Neuronal stem cell (in vitro differentiated cells): ENCODE data around the gene COL6A5.
"Not testable (repeated sequence)": the region's sequence is repeated elsewhere in the genome, so short reads cannot be mapped to it uniquely, and the experiment has no call there.

Experiments
- DNase-seq: peaks from one replicate; pipeline ENCODE4 v3.0.0-alpha.2; 2013; ENCODE audit warnings: low spot score
- H2AFZ ChIP-seq: one replicate; pipeline ENCODE4 v1.6.1; 2013; ENCODE audit warnings: mild to moderate bottlenecking, low read length, inconsistent platforms
- H2AK5ac ChIP-seq: 2 replicates; pipeline ENCODE4 v1.6.1; 2013; ENCODE audit warnings: low read depth, mild to moderate bottlenecking, inconsistent platforms, low read length, moderate library complexity, mixed read lengths
- H2BK120ac ChIP-seq: 2 replicates; pipeline ENCODE4 v1.6.1; 2013; ENCODE audit warnings: low read depth, mild to moderate bottlenecking, inconsistent platforms, low read length, moderate library complexity, mixed read lengths
- H2BK12ac ChIP-seq: one replicate; pipeline ENCODE4 v1.6.1; 2013; ENCODE audit warnings: low read length, inconsistent platforms
- H2BK15ac ChIP-seq: 2 replicates; pipeline ENCODE4 v1.6.1; 2013; ENCODE audit warnings: mild to moderate bottlenecking, low read length, inconsistent platforms, mixed read lengths
- H2BK5ac ChIP-seq: one replicate; pipeline ENCODE4 v1.6.1; 2013; ENCODE audit warnings: inconsistent platforms, mild to moderate bottlenecking, low read length, moderate library complexity
- H3K14ac ChIP-seq: one replicate; pipeline ENCODE4 v1.6.1; 2013; ENCODE audit warnings: low read length, inconsistent platforms
- H3K18ac ChIP-seq: 2 replicates; pipeline ENCODE4 v1.6.1; 2013; ENCODE audit warnings: low read length, inconsistent platforms
- H3K23ac ChIP-seq: 2 replicates; pipeline ENCODE4 v1.6.1; 2013; ENCODE audit warnings: low read depth, mild to moderate bottlenecking, mixed read lengths, low read length, inconsistent platforms; ENCODE audit not compliant: poor library complexity
- H3K27ac ChIP-seq: replicated peaks from 3 replicates; pipeline ENCODE4 v1.5.1; 2013; ENCODE audit warnings: low read length, inconsistent platforms
- H3K27me3 ChIP-seq, 3 experiments: 2 replicates each; pipeline ENCODE4 v1.6.1; 2013; ENCODE audit warnings: low read length in 3 of 3, mild to moderate bottlenecking in 2 of 3, inconsistent platforms in 1 of 3, low read depth in 1 of 3, mixed read lengths in 1 of 3, moderate library complexity in 1 of 3; ENCODE audit not compliant: control insufficient read depth in 3 of 3, insufficient read depth in 3 of 3
- H3K36me3 ChIP-seq, 2 donors: replicated peaks in 1 of 2; 2 replicates each; pipeline ENCODE4 v1.6.1; 2013; ENCODE audit warnings: low read length in 2 of 2; ENCODE audit not compliant: control insufficient read depth in 2 of 2, insufficient read depth in 2 of 2
- H3K4ac ChIP-seq: 2 replicates; pipeline ENCODE4 v1.6.1; 2013; ENCODE audit warnings: inconsistent platforms, mild to moderate bottlenecking, low read length, moderate library complexity
- H3K4me1 ChIP-seq, 2 donors: 1 replicate in 1 of 2; 2 replicates in 1 of 2; pipeline ENCODE4 v1.6.1; 2013; ENCODE audit warnings: low read length in 2 of 2, low read depth in 1 of 2; ENCODE audit not compliant: control insufficient read depth in 2 of 2, insufficient read depth in 1 of 2
- H3K4me2 ChIP-seq: one replicate; pipeline ENCODE4 v1.6.1; 2013; ENCODE audit warnings: mild to moderate bottlenecking, low read length, inconsistent platforms; ENCODE audit not compliant: insufficient read depth, poor library complexity, severe bottlenecking
- H3K4me3 ChIP-seq, 2 donors: 2 replicates each; pipeline ENCODE4 v1.5.1; 2013; ENCODE audit warnings: low read length in 2 of 2, mild to moderate bottlenecking in 2 of 2, inconsistent platforms in 1 of 2, moderate library complexity in 1 of 2
- H3K79me1 ChIP-seq: one replicate; pipeline ENCODE4 v1.6.1; 2013; ENCODE audit warnings: low read depth, mild to moderate bottlenecking, inconsistent platforms, low read length, moderate library complexity
- H3K9ac ChIP-seq: one replicate; pipeline ENCODE4 v1.6.1; 2013; ENCODE audit warnings: mild to moderate bottlenecking, low read depth, low read length, inconsistent platforms; ENCODE audit not compliant: poor library complexity
- H3K9me3 ChIP-seq, 2 donors: replicated peaks in 1 of 2; 2 replicates each; pipeline versions ENCODE3 to v1.6.1; 2013; ENCODE audit warnings: low read length in 2 of 2, mild to moderate bottlenecking in 2 of 2, inconsistent platforms in 1 of 2, low read depth in 1 of 2, mixed read lengths in 1 of 2, moderate library complexity in 1 of 2; ENCODE audit not compliant: control insufficient read depth in 2 of 2, insufficient read depth in 1 of 2
- H4K8ac ChIP-seq: one replicate; pipeline ENCODE4 v1.6.1; 2013; ENCODE audit warnings: low read depth, mild to moderate bottlenecking, inconsistent platforms, low read length, moderate library complexity
- H4K91ac ChIP-seq: one replicate; pipeline ENCODE4 v1.6.1; 2013; ENCODE audit warnings: low read length, low read depth, mild to moderate bottlenecking, inconsistent platforms; ENCODE audit not compliant: poor library complexity
- WGBS, 2 donors: extraction: QIAGEN DNeasy Blood & Tissue Kit; methylation state at CpG; one replicate each; pipeline ENCODE4 v1.1.7; 2013; ENCODE audit warnings: missing lambda C conversion rate in 2 of 2, mixed read lengths in 1 of 2; ENCODE audit not compliant: insufficient read length in 2 of 2, insufficient replicate concordance in 1 of 2; ENCODE audit errors: extremely low coverage in 2 of 2; 5-methylcytosine and 5-hydroxymethylcytosine counted together

Gene COL6A5

DNA sequence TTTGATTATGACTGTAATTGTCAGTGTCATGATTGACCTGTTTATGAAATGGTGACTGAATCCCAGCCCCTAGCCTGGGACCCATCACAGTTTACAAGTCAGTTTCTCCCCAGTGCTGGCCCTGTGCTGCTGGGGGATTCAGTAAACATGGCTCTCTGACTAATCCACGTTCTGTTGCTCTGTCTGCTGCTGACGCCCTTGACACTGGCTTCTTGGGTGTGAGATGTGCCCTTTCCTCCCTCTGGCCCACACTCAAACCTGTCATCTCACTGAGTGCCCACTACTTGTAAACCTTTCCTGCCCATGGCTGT lies 84.2 kb downstream of the COL6A5 start:
- H3K4me3 ChIP-seq, result peak overlapping the region in 1 of 2 donors; percentile 30
- no peak for DNase-seq
- no peak overlapping the region for H2BK5ac ChIP-seq
- H3K4me1 ChIP-seq, result no peaks in the 10 kb centered on the region
- no peak overlapping the region for H4K8ac ChIP-seq
- H3K36me3 ChIP-seq, result no peaks in the 10 kb centered on the region
- no peak overlapping the region for H3K9ac ChIP-seq
- H2BK12ac ChIP-seq, result no peak overlapping the region
- no peak overlapping the region for H2BK120ac ChIP-seq
- no peak overlapping the region for H3K23ac ChIP-seq
- H3K79me1 ChIP-seq, result no peaks in the 10 kb centered on the region
- no peak overlapping the region for H2AFZ ChIP-seq
- no peak overlapping the region for H3K4ac ChIP-seq
- WGBS, 2 donors, result no CpG with 5 or more reads among the region's 2 CpGs
- H3K4me2 ChIP-seq, result no peak overlapping the region
- peaks cover 0 to 4% (median 0%) of the 10 kb centered on the region in 3 experiments for H3K27me3 ChIP-seq
- no peak overlapping the region for H4K91ac ChIP-seq
- H3K14ac ChIP-seq, result peak overlapping the region; percentile 99
- H3K18ac ChIP-seq, result no peak overlapping the region
- H3K9me3 ChIP-seq, result no peaks in the 10 kb centered on the region
- H3K27ac ChIP-seq, result no peak overlapping the region
- no peak overlapping the region for H2AK5ac ChIP-seq
- H2BK15ac ChIP-seq, result no peak overlapping the region

GRCh38 chr3:130430266-130430665 lies 84.8 kb downstream of the COL6A5 start:
- no peak overlapping the region for H3K27ac ChIP-seq
- H2BK5ac ChIP-seq, result no peak overlapping the region
- H3K23ac ChIP-seq, result no peak overlapping the region
- H4K8ac ChIP-seq, result no peak overlapping the region
- DNase-seq, result no peak
- no peaks in the 10 kb centered on the region for H3K9me3 ChIP-seq
- no peak overlapping the region for H3K4me3 ChIP-seq
- peaks cover 0 to 4% (median 0%) of the 10 kb centered on the region in 3 experiments for H3K27me3 ChIP-seq
- H3K14ac ChIP-seq, result no peak overlapping the region
- H3K4me1 ChIP-seq, result no peaks in the 10 kb centered on the region
- H4K91ac ChIP-seq, result no peak overlapping the region
- no peaks in the 10 kb centered on the region for H3K79me1 ChIP-seq
- H3K4me2 ChIP-seq, result no peak overlapping the region
- no peak overlapping the region for H2AK5ac ChIP-seq
- no peak overlapping the region for H2BK15ac ChIP-seq
- no peak overlapping the region for H2BK12ac ChIP-seq
- H2AFZ ChIP-seq, result no peak overlapping the region
- no peaks in the 10 kb centered on the region for H3K36me3 ChIP-seq
- no peak overlapping the region for H3K4ac ChIP-seq
- H3K18ac ChIP-seq, result no peak overlapping the region
- no peak overlapping the region for H2BK120ac ChIP-seq
- H3K9ac ChIP-seq, result no peak overlapping the region

- H3K27ac ChIP-seq, H3K4me2 ChIP-seq, H3K4me1 ChIP-seq, H4K8ac ChIP-seq, H2BK5ac ChIP-seq, H3K4ac ChIP-seq, H3K27me3 ChIP-seq, H2BK120ac ChIP-seq, H3K79me1 ChIP-seq, H3K18ac ChIP-seq, H2BK12ac ChIP-seq, H4K91ac ChIP-seq, H3K23ac ChIP-seq, H3K4me3 ChIP-seq, H3K9ac ChIP-seq, H2AFZ ChIP-seq, DNase-seq, H2AK5ac ChIP-seq, H3K14ac ChIP-seq, H2BK15ac ChIP-seq, H3K9me3 ChIP-seq, H3K36me3 ChIP-seq: not testable (repeated sequence)
- WGBS, 2 donors, result no CpG with 5 or more reads among the region's 10 CpGs
These were observed 86.6 kb downstream of the COL6A5 start for GRCh38 chr3:130432086-130432485.

DNA sequence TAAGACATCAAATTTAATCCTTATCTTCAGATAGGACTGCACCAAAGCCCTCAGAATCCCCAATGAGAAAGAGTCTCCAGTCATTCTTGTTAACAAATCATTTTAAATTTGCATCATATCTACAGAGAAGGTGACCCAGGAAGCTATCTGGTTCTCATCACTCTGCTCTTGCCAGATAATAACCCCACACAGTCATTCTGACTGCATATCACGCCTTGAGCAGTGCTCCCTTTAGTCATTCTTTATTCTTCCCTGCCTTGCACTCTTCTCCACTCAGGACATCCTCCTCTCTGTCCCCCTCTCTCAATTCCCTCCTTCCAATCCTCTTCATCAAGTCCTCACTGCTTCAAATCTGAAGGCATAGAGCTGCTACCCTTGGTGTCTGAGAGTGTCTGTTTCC lies 87.8 kb downstream of the COL6A5 start:
- no peak for DNase-seq
- Histone ChIP-seq H2AK5ac (no peak overlapping the region), H3K4me2 (no peak overlapping the region), H2BK15ac (no peak overlapping the region), H3K27ac (no peak overlapping the region), H3K4me1 (no peaks in the 10 kb centered on the region), H3K79me1 (no peaks in the 10 kb centered on the region), H2BK12ac (no peak overlapping the region), H3K18ac (no peak overlapping the region), H2BK5ac (no peak overlapping the region), H2BK120ac (no peak overlapping the region), H3K27me3 (peaks cover 0 to 4% (median 0%) of the 10 kb centered on the region in 3 experiments), H3K36me3 (no peaks in the 10 kb centered on the region), H3K9ac (no peak overlapping the region), H3K4ac (no peak overlapping the region), H3K4me3 (no peak overlapping the region), H4K91ac (no peak overlapping the region), H3K23ac (no peak overlapping the region), H3K14ac (no peak overlapping the region), H3K9me3 (no peaks in the 10 kb centered on the region), H4K8ac (no peak overlapping the region), H2AFZ (no peak overlapping the region)
- WGBS, 2 donors, result no CpG with 5 or more reads among the region's 1 CpG
